HG02885 (cell line): ENCODE results near the gene GPS2.
A peak's percentile ranks its signal among the peaks of the same experiment; 100 is the strongest.
"Not testable (repeated sequence)": the region's sequence is repeated elsewhere in the genome, so short reads cannot be mapped to it uniquely, and the experiment has no call there.

Source experiments
- ATAC-seq: cut with Tn5 transposase; IDR thresholded peaks from one replicate; pipeline ENCODE4 v1.9.1; 2021; ENCODE audit warnings: mild to moderate bottlenecking; ENCODE audit not compliant: unreplicated experiment, poor library complexity

Gene GPS2

GRCh38 chr17:7340179-7340578 is 25.0 kb upstream of the GPS2 start:
- ATAC-seq: no peak

DNA sequence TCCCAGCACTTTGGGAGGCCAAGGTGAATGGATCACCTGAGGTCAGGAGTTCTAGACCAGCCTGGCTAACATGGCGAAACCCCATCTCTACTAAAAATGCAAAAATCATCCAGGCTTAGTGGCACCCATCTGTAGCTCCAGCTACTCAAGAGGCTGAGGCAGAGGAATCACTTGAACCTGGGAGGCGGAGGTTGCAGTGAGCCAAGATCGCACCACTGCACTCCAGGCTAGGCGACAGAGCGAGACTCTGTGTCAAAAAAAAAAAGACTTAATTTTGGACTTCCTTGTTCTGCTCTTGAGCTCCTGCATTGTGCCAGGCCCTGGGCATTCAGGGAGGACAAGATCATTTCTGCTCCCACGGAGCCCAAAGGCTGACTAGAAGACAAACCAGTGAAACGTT is 22.4 kb upstream of the GPS2 start:
- ATAC-seq: not testable (repeated sequence)

DNA sequence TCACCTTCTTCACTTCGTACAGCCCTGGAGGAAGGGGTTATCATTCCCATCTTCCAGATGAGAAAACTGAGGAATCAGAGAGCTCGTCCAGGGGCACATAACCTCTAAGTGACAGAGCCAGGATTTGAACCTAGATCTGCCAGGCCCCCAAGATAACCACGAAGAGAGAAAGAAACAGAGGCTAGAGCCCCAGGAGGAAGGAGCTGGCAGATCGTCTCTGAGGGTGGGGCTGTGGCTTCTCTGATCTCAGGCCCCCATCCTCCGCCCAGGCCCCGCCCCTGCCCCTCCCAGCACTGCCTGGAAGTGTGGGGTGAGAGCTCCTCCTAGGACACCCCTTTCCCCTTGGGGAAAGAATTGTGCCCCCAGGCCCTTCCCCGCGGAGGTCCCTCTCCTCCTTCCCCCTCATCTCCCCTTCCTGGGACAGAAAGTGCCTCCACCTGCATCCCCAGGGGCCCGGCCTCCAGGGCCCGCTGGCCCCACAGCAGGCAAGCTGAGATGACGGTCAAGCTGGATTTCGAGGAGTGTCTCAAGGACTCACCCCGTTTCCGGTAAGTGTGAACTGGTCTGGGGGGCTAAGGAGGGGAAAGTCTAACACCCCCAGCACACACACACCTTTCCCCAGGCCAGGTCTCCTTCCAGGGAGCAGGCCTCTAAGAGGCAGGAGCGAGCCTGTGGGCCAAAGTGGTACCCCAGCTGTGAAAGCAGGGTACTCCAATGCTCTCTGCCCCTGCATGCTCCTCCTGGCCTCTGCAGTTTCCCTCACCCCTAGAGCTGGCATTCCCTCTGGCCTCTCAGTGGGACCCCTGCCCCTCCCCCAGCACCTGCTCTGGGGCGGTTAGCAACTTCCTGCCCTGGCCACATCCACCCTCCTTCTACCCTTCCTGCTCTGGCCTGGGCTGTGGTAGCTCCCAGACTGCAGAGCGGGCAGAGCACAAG is 21.3 kb upstream of the GPS2 start, which contains the start of gene ACAP1:
Gene ACAP1, plus strand, starts transcription at position 290 of the 936 bp plus-strand sequence. Its CDS starts 206 bp downstream, at position 496.
- ATAC-seq: peak; percentile 75

DNA sequence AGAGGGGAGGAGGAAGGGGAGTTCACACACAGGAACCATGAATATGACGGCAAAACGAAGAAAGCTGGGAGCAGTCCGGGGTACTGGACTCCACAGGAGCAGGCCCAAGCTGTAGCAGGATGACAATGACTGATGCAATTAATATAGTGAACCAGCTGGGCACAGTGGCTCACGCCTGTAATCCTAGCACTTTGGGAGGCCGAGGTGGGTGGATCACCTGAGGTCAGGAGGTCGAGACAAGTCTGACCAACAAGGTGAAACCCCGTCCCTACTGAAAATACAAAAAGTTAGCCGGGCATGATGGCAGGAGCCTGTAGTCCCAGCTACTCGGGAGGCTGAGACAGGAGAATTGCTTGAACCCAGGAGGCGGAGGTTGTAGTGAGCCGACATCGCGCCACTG is 20.6 kb upstream of the GPS2 start:
- not testable (repeated sequence) for ATAC-seq

GRCh38 chr17:7334938-7335538 is 19.9 kb upstream of the GPS2 start:
- no peak for ATAC-seq

DNA sequence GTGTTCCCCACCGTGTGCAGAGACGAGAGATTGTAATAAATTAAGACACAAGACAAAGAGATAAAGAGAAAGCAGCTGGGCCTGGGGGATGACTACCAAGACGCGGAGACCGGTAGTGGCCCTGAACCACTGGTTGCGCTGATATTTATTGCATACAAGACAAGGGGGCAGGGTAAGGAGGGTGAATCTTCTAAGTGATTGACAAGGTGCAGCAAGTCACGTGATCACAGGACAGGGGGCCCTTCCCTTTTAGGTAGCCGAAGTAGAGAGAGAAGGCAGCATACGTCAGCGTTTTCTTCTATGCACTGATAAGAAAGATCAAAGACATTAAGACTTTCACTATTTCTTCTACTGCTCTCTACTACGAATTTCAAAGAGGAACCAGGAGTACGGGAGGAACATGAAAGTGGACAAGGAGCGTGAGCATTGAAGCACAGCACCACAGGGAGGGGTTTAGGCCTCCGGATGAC is 17.5 kb upstream of the GPS2 start:
- ATAC-seq: not testable (repeated sequence)

- no peak for ATAC-seq
Measured at GRCh38 chr17:7332111-7332510, 17.0 kb upstream of the GPS2 start.

DNA sequence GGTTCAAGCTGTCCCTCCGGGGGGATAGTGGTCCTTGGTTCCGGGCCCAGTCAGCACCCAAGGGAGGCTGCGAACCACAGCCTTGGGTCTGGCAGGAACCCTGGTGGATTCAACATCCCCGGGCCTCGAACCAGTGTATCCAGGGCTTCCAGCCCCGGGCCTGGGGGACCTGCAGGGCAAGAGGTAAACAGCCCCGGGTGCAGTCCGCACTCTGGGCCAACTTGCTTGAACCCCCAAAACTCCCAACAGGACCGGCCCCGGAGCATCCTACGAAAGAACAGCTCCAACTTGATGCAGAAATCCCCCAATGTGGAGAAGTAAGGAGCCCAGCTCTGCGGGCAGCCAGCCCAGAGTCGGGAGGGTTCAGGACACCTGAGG is 15.5 kb upstream of the GPS2 start:
- ATAC-seq: no peak

- peak; percentile 40 for ATAC-seq
Measured at GRCh38 chr17:7329997-7330637, 15.0 kb upstream of the GPS2 start.

DNA sequence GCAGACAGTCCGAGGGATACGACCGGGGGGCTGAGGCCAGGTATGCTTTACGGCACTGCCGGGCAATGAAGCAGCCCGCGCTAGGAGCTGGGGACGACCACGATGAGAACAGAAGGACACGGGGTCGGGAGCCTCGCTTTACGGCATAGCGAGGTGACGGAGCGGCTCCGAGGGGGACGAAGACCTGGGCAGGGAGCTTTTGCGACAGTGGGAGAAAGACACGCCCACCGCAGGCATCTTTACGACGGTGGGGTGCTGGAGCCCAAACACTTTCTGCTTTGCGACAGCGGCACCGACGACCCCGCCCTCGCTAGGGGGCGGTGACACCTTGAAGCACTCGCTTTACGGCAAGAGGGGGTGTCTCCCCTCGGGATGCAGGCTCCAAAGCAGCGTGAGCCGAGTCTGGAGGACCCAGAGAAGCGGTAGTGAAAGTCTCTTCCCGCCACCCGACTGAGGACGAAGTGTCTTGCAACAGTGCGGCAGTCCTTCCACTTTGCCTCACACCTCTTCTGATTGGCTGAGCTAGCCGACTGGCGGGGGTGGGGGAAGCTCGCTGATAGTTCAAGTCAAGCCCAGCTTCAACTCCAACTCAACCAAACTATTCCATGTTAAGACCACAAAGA is 14.3 kb upstream of the GPS2 start:
- ATAC-seq: peak; percentile 69

DNA sequence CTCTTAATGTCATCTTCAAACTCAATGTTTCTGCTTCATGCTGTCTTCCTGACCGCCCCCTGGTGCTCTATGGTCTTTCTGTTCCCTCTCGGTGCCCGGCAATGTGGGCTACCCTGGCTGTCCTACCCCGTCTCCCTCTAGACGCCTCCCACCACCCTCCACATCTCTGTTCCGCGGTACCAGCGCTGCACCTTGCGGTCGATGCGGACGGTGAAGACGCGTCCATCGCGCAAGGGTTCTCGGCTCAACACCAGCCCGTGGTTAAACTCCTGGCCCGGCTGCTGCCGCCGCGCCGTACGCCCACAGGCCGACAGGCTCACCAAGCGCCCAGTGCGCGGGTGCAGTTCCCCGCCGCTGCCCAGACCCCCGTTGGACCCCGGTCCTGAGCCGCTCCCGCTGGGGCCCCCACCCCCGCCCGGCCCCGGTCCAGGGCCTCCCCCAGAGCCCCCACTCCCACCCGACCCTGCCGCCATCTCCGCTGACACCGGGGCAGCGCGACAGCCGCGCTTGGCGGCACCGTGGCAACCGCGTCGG is 13.7 kb upstream of the GPS2 start, which contains the start of gene NEURL4:
Gene NEURL4, minus strand, starts transcription at position 496 of the 534 bp plus-strand sequence. Its CDS starts 23 bp downstream, at position 473.
- ATAC-seq: no peak

DNA sequence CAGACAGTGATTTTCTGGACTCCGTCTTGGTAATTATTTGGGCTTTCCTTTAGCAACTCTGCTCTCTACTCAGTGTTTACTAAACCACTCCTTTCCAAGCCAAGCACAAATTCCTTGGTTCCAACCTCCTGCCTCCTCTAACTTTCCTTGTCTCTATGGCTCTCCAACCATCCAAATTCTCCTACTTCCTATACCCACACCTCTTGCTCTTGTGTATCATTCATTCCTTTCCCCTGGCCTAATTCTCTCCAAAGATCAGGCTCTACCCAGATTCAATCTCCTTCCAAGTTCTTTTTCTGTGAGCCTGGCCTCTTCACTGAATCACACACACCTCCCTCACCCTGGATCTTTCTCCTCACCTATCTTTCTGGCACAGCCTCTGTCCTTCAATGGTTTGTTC is 12.8 kb upstream of the GPS2 start:
- no peak for ATAC-seq

GRCh38 chr17:7327501-7327900 is 12.3 kb upstream of the GPS2 start:
- no peak for ATAC-seq

- ATAC-seq: no peak
Measured at GRCh38 chr17:7327056-7327455, 11.9 kb upstream of the GPS2 start.

GRCh38 chr17:7326186-7326585 is 11.0 kb upstream of the GPS2 start:
- no peak for ATAC-seq

- ATAC-seq: no peak
Measured at GRCh38 chr17:7325031-7325528, 9.9 kb upstream of the GPS2 start.

GRCh38 chr17:7324438-7324779 is 9.2 kb upstream of the GPS2 start:
- ATAC-seq: no peak

- no peak for ATAC-seq
Measured at GRCh38 chr17:7323731-7324437, 8.7 kb upstream of the GPS2 start.

GRCh38 chr17:7322520-7323194 is 7.5 kb upstream of the GPS2 start:
- no peak for ATAC-seq
